Measurements from ENCODE around the gene ZFAND2B. TPM values are rescaled to one million over a fixed set of nuclear protein-coding genes. Genes with fewer than 3 reads are reported as not detected.
"Not testable (repeated sequence)": the region's sequence is repeated elsewhere in the genome, so short reads cannot be mapped to it uniquely, and the experiment has no call there.

The ZFAND2B gene
- total and polyA plus RNA-seq, 2 experiments from 2014 or later: 16.3 to 30.0 TPM

- not testable (repeated sequence) for H3K27ac Mint-ChIP-seq; H3K4me1 Mint-ChIP-seq; ATAC-seq; H3K27me3 ChIP-seq (ENCODE audit: insufficient read depth); H3K36me3 ChIP-seq (ENCODE audit: insufficient read depth); H3K4me3 Mint-ChIP-seq; H3K4me1 ChIP-seq (ENCODE audit: insufficient read depth); H3K36me3 Mint-ChIP-seq (ENCODE audit: low read depth); H3K4me2 ChIP-seq; H3K79me2 ChIP-seq (replicated peaks; ENCODE audit: insufficient read depth); H3F3A ChIP-seq (replicated peaks; ENCODE audit: low read depth); H2AFZ ChIP-seq; H3K9me3 Mint-ChIP-seq; H4K20me1 ChIP-seq (replicated peaks; ENCODE audit: insufficient read depth); H3K9me2 ChIP-seq (ENCODE audit: insufficient read depth); H3K27ac ChIP-seq (ENCODE audit: low read depth); H3K4me3 ChIP-seq; DNase-seq (ENCODE audit: low spot score)
- H3K27me3 Mint-ChIP-seq (ENCODE audit: insufficient read depth, low read depth, poor library complexity): peaks cover 17% of the 10 kb centered on the region
Observed at GRCh38 chr2:219200502-219201326, 5.9 kb upstream of the ZFAND2B start.

GRCh38 chr2:219201331-219201730 lies 5.3 kb upstream of the ZFAND2B start:
- H3K4me3 Mint-ChIP-seq; H3K36me3 ChIP-seq (ENCODE audit: insufficient read depth); ATAC-seq; H2AFZ ChIP-seq; H3K27ac ChIP-seq (ENCODE audit: low read depth); H3K4me1 ChIP-seq (ENCODE audit: insufficient read depth); H4K20me1 ChIP-seq (replicated peaks; ENCODE audit: insufficient read depth); H3K9me3 Mint-ChIP-seq; H3K4me2 ChIP-seq; H3K27ac Mint-ChIP-seq; H3F3A ChIP-seq (replicated peaks; ENCODE audit: low read depth); H3K4me3 ChIP-seq; H3K79me2 ChIP-seq (replicated peaks; ENCODE audit: insufficient read depth); H3K9me2 ChIP-seq (ENCODE audit: insufficient read depth); DNase-seq (ENCODE audit: low spot score); H3K36me3 Mint-ChIP-seq (ENCODE audit: low read depth); H3K27me3 ChIP-seq (ENCODE audit: insufficient read depth): not testable (repeated sequence)
- Mint-ChIP-seq H3K27me3 (ENCODE audit: insufficient read depth, low read depth, poor library complexity) (peaks cover 17% of the 10 kb centered on the region), H3K4me1 (peaks cover 10% of the 10 kb centered on the region; the same call in 2 of the 3 replicates)
- TF ChIP-seq, protein P1, sequence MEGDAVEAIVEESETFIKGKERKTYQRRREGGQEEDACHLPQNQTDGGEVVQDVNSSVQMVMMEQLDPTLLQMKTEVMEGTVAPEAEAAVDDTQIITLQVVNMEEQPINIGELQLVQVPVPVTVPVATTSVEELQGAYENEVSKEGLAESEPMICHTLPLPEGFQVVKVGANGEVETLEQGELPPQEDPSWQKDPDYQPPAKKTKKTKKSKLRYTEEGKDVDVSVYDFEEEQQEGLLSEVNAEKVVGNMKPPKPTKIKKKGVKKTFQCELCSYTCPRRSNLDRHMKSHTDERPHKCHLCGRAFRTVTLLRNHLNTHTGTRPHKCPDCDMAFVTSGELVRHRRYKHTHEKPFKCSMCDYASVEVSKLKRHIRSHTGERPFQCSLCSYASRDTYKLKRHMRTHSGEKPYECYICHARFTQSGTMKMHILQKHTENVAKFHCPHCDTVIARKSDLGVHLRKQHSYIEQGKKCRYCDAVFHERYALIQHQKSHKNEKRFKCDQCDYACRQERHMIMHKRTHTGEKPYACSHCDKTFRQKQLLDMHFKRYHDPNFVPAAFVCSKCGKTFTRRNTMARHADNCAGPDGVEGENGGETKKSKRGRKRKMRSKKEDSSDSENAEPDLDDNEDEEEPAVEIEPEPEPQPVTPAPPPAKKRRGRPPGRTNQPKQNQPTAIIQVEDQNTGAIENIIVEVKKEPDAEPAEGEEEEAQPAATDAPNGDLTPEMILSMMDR (conservative IDR thresholded peaks at IDR 0.05; ENCODE audit: low read depth in 2 of 2): 0 out of 4 replicates have a peak, but pooled peaks of 1 of the 2 experiments have one; percentile 8

GRCh38 chr2:219204425-219205164 lies 2.0 kb upstream of the ZFAND2B start:
- Mint-ChIP-seq H3K27me3 (ENCODE audit: insufficient read depth, low read depth, poor library complexity) (peaks cover 10% of the 10 kb centered on the region), H3K27ac (no peak overlapping the region), H3K36me3 (ENCODE audit: low read depth) (peaks cover 11% of the 10 kb centered on the region; the same call in 2 of the 3 replicates), H3K4me1 (peaks cover 15% of the 10 kb centered on the region; the same call in 2 of the 3 replicates), H3K9me3 (peaks cover 9% of the 10 kb centered on the region; the same call in 2 of the 3 replicates), H3K4me3 (no peak overlapping the region)
- Histone ChIP-seq H3K9me2 (ENCODE audit: insufficient read depth) (no peaks in the 10 kb centered on the region), H3K27me3 (ENCODE audit: insufficient read depth) (no peaks in the 10 kb centered on the region), H4K20me1 (replicated peaks; ENCODE audit: insufficient read depth) (no peaks in the 10 kb centered on the region; the same call in 1 of the 2 replicates), H3K4me2 (no peak overlapping the region), H3K36me3 (ENCODE audit: insufficient read depth) (no peaks in the 10 kb centered on the region; the same call in 1 of the 2 replicates), H3F3A (replicated peaks; ENCODE audit: low read depth) (peaks cover 15% of the 10 kb centered on the region; the same call in 1 of the 2 replicates), H3K4me3 (no peak overlapping the region), H3K4me1 (ENCODE audit: insufficient read depth) (peaks cover 15% of the 10 kb centered on the region), H3K27ac (ENCODE audit: low read depth) (no peak overlapping the region), H3K79me2 (replicated peaks; ENCODE audit: insufficient read depth) (no peaks in the 10 kb centered on the region), H2AFZ (no peak overlapping the region)
- DNase-seq (ENCODE audit: low spot score): no peak
- no peak for ATAC-seq
- TF ChIP-seq EZH2 (IDR thresholded peaks at IDR 0.05; ENCODE audit: low read depth, unreplicated experiment) (no peak), EZH2phosphoT487 (IDR thresholded peaks at IDR 0.05; ENCODE audit: unreplicated experiment) (no peak), CREB1 (CRISPR knock-in tag; IDR thresholded peaks at IDR 0.05; ENCODE audit: low read depth) (no peak), NANOG (IDR thresholded peaks at IDR 0.05; ENCODE audit: borderline replicate concordance) (no peak), ZNF331 (CRISPR knock-in tag; IDR thresholded peaks at IDR 0.05; ENCODE audit: low read depth) (no peak), POLR2AphosphoS5 (IDR thresholded peaks at IDR 0.05; ENCODE audit: low read depth) (no peak), STAT1 (IDR thresholded peaks at IDR 0.05; ENCODE audit: unreplicated experiment) (no peak)
- TF ChIP-seq, protein P1 (conservative IDR thresholded peaks at IDR 0.05; ENCODE audit: low read depth in 2 of 2): no peak
- TF ChIP-seq, protein P2, sequence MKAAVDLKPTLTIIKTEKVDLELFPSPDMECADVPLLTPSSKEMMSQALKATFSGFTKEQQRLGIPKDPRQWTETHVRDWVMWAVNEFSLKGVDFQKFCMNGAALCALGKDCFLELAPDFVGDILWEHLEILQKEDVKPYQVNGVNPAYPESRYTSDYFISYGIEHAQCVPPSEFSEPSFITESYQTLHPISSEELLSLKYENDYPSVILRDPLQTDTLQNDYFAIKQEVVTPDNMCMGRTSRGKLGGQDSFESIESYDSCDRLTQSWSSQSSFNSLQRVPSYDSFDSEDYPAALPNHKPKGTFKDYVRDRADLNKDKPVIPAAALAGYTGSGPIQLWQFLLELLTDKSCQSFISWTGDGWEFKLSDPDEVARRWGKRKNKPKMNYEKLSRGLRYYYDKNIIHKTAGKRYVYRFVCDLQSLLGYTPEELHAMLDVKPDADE (IDR thresholded peaks at IDR 0.05): no peak

Data from GM23338 (cell line).